ENCODE results near the gene AAGAB.

Gene AAGAB

GRCh38 chr15:67176195-67176971 lies 78.1 kb downstream of the AAGAB start:
- Histone ChIP-seq H3K4me3 (ENCODE audit: low read length in 2 of 2) (no peak overlapping the region), H3K4me1 (ENCODE audit: control insufficient read depth in 2 of 2, insufficient read depth in 2 of 2, low read length in 2 of 2) (peaks cover 0 to 12% of the 10 kb centered on the region in 2 donors), H3K9me3 (ENCODE audit: control insufficient read depth in 2 of 2, low read length in 2 of 2) (no peaks in the 10 kb centered on the region), H3K27me3 (ENCODE audit: control insufficient read depth in 2 of 2, insufficient read depth in 2 of 2, low read length in 2 of 2) (no peaks in the 10 kb centered on the region), H3K27ac (ENCODE audit: low read depth in 2 of 2, low read length in 2 of 2) (no peak overlapping the region), H3K36me3 (ENCODE audit: control insufficient read depth in 2 of 2, insufficient read depth in 2 of 2, low read length in 2 of 2) (peaks cover 20 to 63% of the 10 kb centered on the region in 2 donors), H3K9ac (ENCODE audit: low read depth in 1 of 2, low read length in 2 of 2) (no peak overlapping the region)

GRCh38 chr15:67175643-67176071 lies 78.8 kb downstream of the AAGAB start:
- H3K4me3 ChIP-seq (ENCODE audit: low read length in 2 of 2), result no peak overlapping the region
- no peaks in the 10 kb centered on the region for H3K9me3 ChIP-seq (ENCODE audit: control insufficient read depth in 2 of 2, low read length in 2 of 2)
- H3K4me1 ChIP-seq (ENCODE audit: control insufficient read depth in 2 of 2, insufficient read depth in 2 of 2, low read length in 2 of 2), result peaks cover 0 to 12% of the 10 kb centered on the region in 2 donors
- H3K9ac ChIP-seq (ENCODE audit: low read depth in 1 of 2, low read length in 2 of 2), result no peak overlapping the region
- H3K27ac ChIP-seq (ENCODE audit: low read depth in 2 of 2, low read length in 2 of 2), result no peak overlapping the region
- no peaks in the 10 kb centered on the region for H3K27me3 ChIP-seq (ENCODE audit: control insufficient read depth in 2 of 2, insufficient read depth in 2 of 2, low read length in 2 of 2)
- peaks cover 21 to 61% of the 10 kb centered on the region in 2 donors for H3K36me3 ChIP-seq (ENCODE audit: control insufficient read depth in 2 of 2, insufficient read depth in 2 of 2, low read length in 2 of 2)

- Histone ChIP-seq H3K36me3 (ENCODE audit: control insufficient read depth in 2 of 2, insufficient read depth in 2 of 2, low read length in 2 of 2) (peaks cover 24 to 66% of the 10 kb centered on the region in 2 donors), H3K9ac (ENCODE audit: low read depth in 1 of 2, low read length in 2 of 2) (no peak overlapping the region), H3K4me3 (ENCODE audit: low read length in 2 of 2) (no peak overlapping the region), H3K4me1 (ENCODE audit: control insufficient read depth in 2 of 2, insufficient read depth in 2 of 2, low read length in 2 of 2) (peaks cover 0 to 12% of the 10 kb centered on the region in 2 donors), H3K9me3 (ENCODE audit: control insufficient read depth in 2 of 2, low read length in 2 of 2) (no peaks in the 10 kb centered on the region), H3K27me3 (ENCODE audit: control insufficient read depth in 2 of 2, insufficient read depth in 2 of 2, low read length in 2 of 2) (no peaks in the 10 kb centered on the region), H3K27ac (ENCODE audit: low read depth in 2 of 2, low read length in 2 of 2) (no peak overlapping the region)
These were observed 79.4 kb downstream of the AAGAB start for GRCh38 chr15:67174864-67175573.

- H3K4me3 ChIP-seq (ENCODE audit: low read length in 2 of 2), result no peak overlapping the region
- peaks cover 24 to 64% of the 10 kb centered on the region in 2 donors for H3K36me3 ChIP-seq (ENCODE audit: control insufficient read depth in 2 of 2, insufficient read depth in 2 of 2, low read length in 2 of 2)
- no peak overlapping the region for H3K9ac ChIP-seq (ENCODE audit: low read depth in 1 of 2, low read length in 2 of 2)
- peak overlapping the region in 1 of 2 donors; percentile 13 for H3K27ac ChIP-seq (ENCODE audit: low read depth in 2 of 2, low read length in 2 of 2)
- H3K4me1 ChIP-seq (ENCODE audit: control insufficient read depth in 2 of 2, insufficient read depth in 2 of 2, low read length in 2 of 2), result peaks cover 0 to 12% of the 10 kb centered on the region in 2 donors
- H3K9me3 ChIP-seq (ENCODE audit: control insufficient read depth in 2 of 2, low read length in 2 of 2), result no peaks in the 10 kb centered on the region
- no peaks in the 10 kb centered on the region for H3K27me3 ChIP-seq (ENCODE audit: control insufficient read depth in 2 of 2, insufficient read depth in 2 of 2, low read length in 2 of 2)
These were observed 80.0 kb downstream of the AAGAB start for GRCh38 chr15:67174446-67174845.

- no peak overlapping the region for H3K27ac ChIP-seq (ENCODE audit: low read depth in 2 of 2, low read length in 2 of 2)
- no peaks in the 10 kb centered on the region for H3K9me3 ChIP-seq (ENCODE audit: control insufficient read depth in 2 of 2, low read length in 2 of 2)
- H3K4me1 ChIP-seq (ENCODE audit: control insufficient read depth in 2 of 2, insufficient read depth in 2 of 2, low read length in 2 of 2), result peaks cover 0 to 12% of the 10 kb centered on the region in 2 donors
- peaks cover 24 to 61% of the 10 kb centered on the region in 2 donors for H3K36me3 ChIP-seq (ENCODE audit: control insufficient read depth in 2 of 2, insufficient read depth in 2 of 2, low read length in 2 of 2)
- no peak overlapping the region for H3K9ac ChIP-seq (ENCODE audit: low read depth in 1 of 2, low read length in 2 of 2)
- no peak overlapping the region for H3K4me3 ChIP-seq (ENCODE audit: low read length in 2 of 2)
- no peaks in the 10 kb centered on the region for H3K27me3 ChIP-seq (ENCODE audit: control insufficient read depth in 2 of 2, insufficient read depth in 2 of 2, low read length in 2 of 2)
These were observed 80.7 kb downstream of the AAGAB start for GRCh38 chr15:67173786-67174185.

- Histone ChIP-seq H3K9ac (ENCODE audit: low read depth in 1 of 2, low read length in 2 of 2) (no peak overlapping the region), H3K4me1 (ENCODE audit: control insufficient read depth in 2 of 2, insufficient read depth in 2 of 2, low read length in 2 of 2) (peaks cover 0 to 12% of the 10 kb centered on the region in 2 donors), H3K4me3 (ENCODE audit: low read length in 2 of 2) (no peak overlapping the region), H3K9me3 (ENCODE audit: control insufficient read depth in 2 of 2, low read length in 2 of 2) (no peaks in the 10 kb centered on the region), H3K36me3 (ENCODE audit: control insufficient read depth in 2 of 2, insufficient read depth in 2 of 2, low read length in 2 of 2) (peaks cover 24 to 62% of the 10 kb centered on the region in 2 donors), H3K27ac (ENCODE audit: low read depth in 2 of 2, low read length in 2 of 2) (no peak overlapping the region), H3K27me3 (ENCODE audit: control insufficient read depth in 2 of 2, insufficient read depth in 2 of 2, low read length in 2 of 2) (no peaks in the 10 kb centered on the region)
These were observed 81.5 kb downstream of the AAGAB start for GRCh38 chr15:67173005-67173404.

- Histone ChIP-seq H3K27ac (ENCODE audit: low read depth in 2 of 2, low read length in 2 of 2) (no peak overlapping the region), H3K4me1 (ENCODE audit: control insufficient read depth in 2 of 2, insufficient read depth in 2 of 2, low read length in 2 of 2) (peaks cover 0 to 14% of the 10 kb centered on the region in 2 donors), H3K9ac (ENCODE audit: low read depth in 1 of 2, low read length in 2 of 2) (no peak overlapping the region), H3K4me3 (ENCODE audit: low read length in 2 of 2) (no peak overlapping the region), H3K36me3 (ENCODE audit: control insufficient read depth in 2 of 2, insufficient read depth in 2 of 2, low read length in 2 of 2) (peaks cover 27 to 65% of the 10 kb centered on the region in 2 donors), H3K9me3 (ENCODE audit: control insufficient read depth in 2 of 2, low read length in 2 of 2) (no peaks in the 10 kb centered on the region), H3K27me3 (ENCODE audit: control insufficient read depth in 2 of 2, insufficient read depth in 2 of 2, low read length in 2 of 2) (no peaks in the 10 kb centered on the region)
These were observed 82.3 kb downstream of the AAGAB start for GRCh38 chr15:67172172-67172571.

- H3K9ac ChIP-seq (ENCODE audit: low read depth in 1 of 2, low read length in 2 of 2), result no peak overlapping the region
- H3K4me1 ChIP-seq (ENCODE audit: control insufficient read depth in 2 of 2, insufficient read depth in 2 of 2, low read length in 2 of 2), result peaks cover 0 to 14% of the 10 kb centered on the region in 2 donors
- no peak overlapping the region for H3K27ac ChIP-seq (ENCODE audit: low read depth in 2 of 2, low read length in 2 of 2)
- peaks cover 31 to 71% of the 10 kb centered on the region in 2 donors for H3K36me3 ChIP-seq (ENCODE audit: control insufficient read depth in 2 of 2, insufficient read depth in 2 of 2, low read length in 2 of 2)
- no peaks in the 10 kb centered on the region for H3K27me3 ChIP-seq (ENCODE audit: control insufficient read depth in 2 of 2, insufficient read depth in 2 of 2, low read length in 2 of 2)
- H3K4me3 ChIP-seq (ENCODE audit: low read length in 2 of 2), result no peak overlapping the region
- no peaks in the 10 kb centered on the region for H3K9me3 ChIP-seq (ENCODE audit: control insufficient read depth in 2 of 2, low read length in 2 of 2)
These were observed 83.0 kb downstream of the AAGAB start for GRCh38 chr15:67171471-67171870.

GRCh38 chr15:67170143-67170925 lies 84.1 kb downstream of the AAGAB start:
- no peak overlapping the region for H3K27ac ChIP-seq (ENCODE audit: low read depth in 2 of 2, low read length in 2 of 2)
- H3K4me3 ChIP-seq (ENCODE audit: low read length in 2 of 2), result no peak overlapping the region
- no peak overlapping the region for H3K9ac ChIP-seq (ENCODE audit: low read depth in 1 of 2, low read length in 2 of 2)
- peaks cover 0 to 8% of the 10 kb centered on the region in 2 donors for H3K4me1 ChIP-seq (ENCODE audit: control insufficient read depth in 2 of 2, insufficient read depth in 2 of 2, low read length in 2 of 2)
- H3K36me3 ChIP-seq (ENCODE audit: control insufficient read depth in 2 of 2, insufficient read depth in 2 of 2, low read length in 2 of 2), result peaks cover 31 to 76% of the 10 kb centered on the region in 2 donors
- no peaks in the 10 kb centered on the region for H3K27me3 ChIP-seq (ENCODE audit: control insufficient read depth in 2 of 2, insufficient read depth in 2 of 2, low read length in 2 of 2)
- H3K9me3 ChIP-seq (ENCODE audit: control insufficient read depth in 2 of 2, low read length in 2 of 2), result no peaks in the 10 kb centered on the region

Measured in mucosa of rectum (tissue), 2 donors.